ENCODE data around the gene TBL2.

GRCh38 chr7:73622527-73622908 lies 44.1 kb upstream of the TBL2 start:
- TF ChIP-seq CTCF (IDR thresholded peaks at IDR 0.05) (no peak), TCF7L2 (IDR thresholded peaks at IDR 0.05; ENCODE audit: low read depth, low read length) (no peak), POLR2AphosphoS5 (IDR thresholded peaks at IDR 0.05; ENCODE audit: low read depth, low read length) (no peak), REST (IDR thresholded peaks at IDR 0.05; ENCODE audit: insufficient read depth in 1 of 2, low read depth in 2 of 2, low read length in 1 of 2) (no peak), SIN3A (IDR thresholded peaks at IDR 0.05; ENCODE audit: borderline replicate concordance, insufficient read depth, low read depth, low read length) (no peak)
